Liver (tissue), 9 donors: ENCODE measurements around the gene LCN2. TPM values are rescaled to one million over a fixed set of nuclear protein-coding genes. Genes with fewer than 3 reads are reported as not detected.
A peak's percentile ranks its signal among the peaks of the same experiment; 100 is the strongest.

ENCODE experiments used
- DNase-seq: peaks from one replicate; pipeline ENCODE4 v3.0.0-alpha.2; 2017; ENCODE audit warnings: low spot score
- H3K27ac ChIP-seq, 2 donors: one replicate each; pipeline ENCODE4 v1.7.0; 2013; ENCODE audit warnings: inconsistent platforms in 2 of 2, low read length in 2 of 2, control low read depth in 1 of 2, low read depth in 1 of 2, mild to moderate bottlenecking in 1 of 2
- H3K27me3 ChIP-seq, 4 donors: one replicate each; pipeline versions ENCODE4 v1.6.1 to v1.7.0; 2013; ENCODE audit warnings: low read length in 3 of 4, inconsistent platforms in 1 of 4, mild to moderate bottlenecking in 1 of 4, moderate library complexity in 1 of 4; ENCODE audit not compliant: control insufficient read depth in 4 of 4, insufficient read depth in 4 of 4
- H3K36me3 ChIP-seq, 4 donors: one replicate each; pipeline versions ENCODE4 v1.6.1 to v1.7.0; 2013; ENCODE audit warnings: low read length in 3 of 4, mild to moderate bottlenecking in 3 of 4, low read depth in 1 of 4, moderate library complexity in 1 of 4; ENCODE audit not compliant: control insufficient read depth in 4 of 4, insufficient read depth in 3 of 4
- H3K4me1 ChIP-seq, 4 donors: one replicate each; pipeline versions ENCODE4 v1.6.1 to v1.7.0; 2013; ENCODE audit warnings: low read length in 3 of 4, mild to moderate bottlenecking in 3 of 4, moderate library complexity in 1 of 4; ENCODE audit not compliant: control insufficient read depth in 4 of 4, insufficient read depth in 4 of 4
- H3K4me3 ChIP-seq, 3 donors: one replicate each; pipeline versions ENCODE4 v1.6.1 to v1.7.0; 2013; ENCODE audit warnings: low read length in 3 of 3, control low read depth in 1 of 3, low read depth in 1 of 3, mild to moderate bottlenecking in 1 of 3
- H3K9ac ChIP-seq, 2 donors: one replicate each; pipeline ENCODE4 v1.7.0; 2013; ENCODE audit warnings: low read length in 2 of 2, mild to moderate bottlenecking in 2 of 2, moderate library complexity in 2 of 2, control low read depth in 1 of 2, low read depth in 1 of 2
- H3K9me3 ChIP-seq, 4 donors: one replicate each; pipeline versions ENCODE4 v1.6.1 to v1.7.0; 2013; ENCODE audit warnings: low read length in 3 of 4; ENCODE audit not compliant: control insufficient read depth in 4 of 4
- FOXA1 ChIP-seq: IDR thresholded peaks from 2 replicates; pipeline ENCODE4 v1.6.1; 2016; ENCODE audit warnings: antibody characterized with exemption
- FOXA2 ChIP-seq: IDR thresholded peaks from 2 replicates; pipeline ENCODE4 v1.6.1; 2016; ENCODE audit warnings: antibody characterized with exemption
- GABPA ChIP-seq, 2 donors: IDR thresholded peaks in 1 of 2; conservative IDR thresholded peaks in 1 of 2; 2 replicates each; pipeline ENCODE4 v1.6.1; 2016; ENCODE audit warnings: antibody characterized with exemption in 2 of 2, mild to moderate bottlenecking in 1 of 2, moderate library complexity in 1 of 2
- HNF4A ChIP-seq, 2 donors: conservative IDR thresholded peaks; 2 replicates each; pipeline ENCODE4 v1.6.1; 2016; ENCODE audit warnings: antibody characterized with exemption in 2 of 2, mild to moderate bottlenecking in 2 of 2
- HNF4G ChIP-seq: IDR thresholded peaks from 2 replicates; pipeline ENCODE4 v1.6.1; 2016; ENCODE audit warnings: antibody characterized with exemption
- JUND ChIP-seq, 2 donors: IDR thresholded peaks; 2 replicates each; pipeline ENCODE4 v1.6.1; 2016; ENCODE audit warnings: antibody characterized with exemption in 2 of 2
- NR2F2 ChIP-seq: IDR thresholded peaks from 2 replicates; pipeline ENCODE4 v1.6.1; 2016; ENCODE audit warnings: antibody characterized with exemption
- RAD21 ChIP-seq, 2 donors: IDR thresholded peaks; 2 replicates each; pipeline ENCODE4 v1.6.1; 2016; ENCODE audit warnings: antibody characterized with exemption in 2 of 2, mild to moderate bottlenecking in 2 of 2
- RXRA ChIP-seq, 2 donors: IDR thresholded peaks; 2 replicates each; pipeline ENCODE4 v1.6.1; 2017 to 2018; ENCODE audit warnings: antibody characterized with exemption in 2 of 2, mild to moderate bottlenecking in 1 of 2
- SP1 ChIP-seq: IDR thresholded peaks from 2 replicates; pipeline ENCODE4 v1.6.1; 2018; ENCODE audit warnings: antibody characterized with exemption, mild to moderate bottlenecking
- TAF1 ChIP-seq: conservative IDR thresholded peaks from 2 replicates; pipeline ENCODE4 v1.6.1; 2016; ENCODE audit warnings: antibody characterized with exemption, mild to moderate bottlenecking
- YY1 ChIP-seq: IDR thresholded peaks from 2 replicates; pipeline ENCODE4 v1.6.1; 2016; ENCODE audit warnings: antibody characterized with exemption, mild to moderate bottlenecking
- WGBS: extraction: QIAGEN DNeasy Blood & Tissue Kit; methylation state at CpG from one replicate; pipeline ENCODE4 v1.1.7; 2013; 5-methylcytosine and 5-hydroxymethylcytosine counted together
- polyA plus RNA-seq, 2 donors: library from polyadenylated mRNA; stranded (reverse) in 1 of 2; unstranded in 1 of 2; fragments of 200-250 nt in 1 of 2; fragments of >200 nt in 1 of 2; fragmentation: Nextera tagmentation in 1 of 2; extraction: Ambion mirVana in 1 of 2; gene quantifications; one replicate each; pipeline versions ENCODE4 v1.2.1 to v1.2.3, GENCODE V29; 2013 to 2015
- total RNA-seq, 2 donors: library from RNA; depleted of rRNA; stranded (reverse); fragments of >200 nt; gene quantifications; one replicate each; pipeline ENCODE4 v1.2.3, GENCODE V29; 2014
- TF ChIP-seq, protein P1 (sequence below): IDR thresholded peaks from 2 replicates; pipeline ENCODE4 v1.6.1; 2016; ENCODE audit warnings: antibody characterized with exemption
- TF ChIP-seq, protein P2 (sequence below): IDR thresholded peaks from 2 replicates; pipeline ENCODE4 v1.6.1; 2016; ENCODE audit warnings: antibody characterized with exemption, mild to moderate bottlenecking
- TF ChIP-seq, protein P3 (sequence below): IDR thresholded peaks from 2 replicates; pipeline ENCODE4 v1.6.1; 2016; ENCODE audit warnings: antibody characterized with exemption
- TF ChIP-seq, protein P4 (sequence below): fragments of 150-350 bp; IDR thresholded peaks from 2 replicates; pipeline ENCODE4 v1.5.1; 2017; ENCODE audit warnings: improper control_type of control experiment, low read depth, low read length; ENCODE audit not compliant: missing input control
- TF ChIP-seq, protein P5 (sequence below): IDR thresholded peaks from 2 replicates; pipeline ENCODE4 v1.6.1; 2016; ENCODE audit warnings: antibody characterized with exemption
- donor health status: healthy.
- donor health status: healthy.
- donor health status: healthy.
- donor health status: healthy.
- donor health status: healthy.

The LCN2 gene
- total and polyA plus RNA-seq, 4 donors: 7.0 to 64.5 (median 10.4) TPM

DNA sequence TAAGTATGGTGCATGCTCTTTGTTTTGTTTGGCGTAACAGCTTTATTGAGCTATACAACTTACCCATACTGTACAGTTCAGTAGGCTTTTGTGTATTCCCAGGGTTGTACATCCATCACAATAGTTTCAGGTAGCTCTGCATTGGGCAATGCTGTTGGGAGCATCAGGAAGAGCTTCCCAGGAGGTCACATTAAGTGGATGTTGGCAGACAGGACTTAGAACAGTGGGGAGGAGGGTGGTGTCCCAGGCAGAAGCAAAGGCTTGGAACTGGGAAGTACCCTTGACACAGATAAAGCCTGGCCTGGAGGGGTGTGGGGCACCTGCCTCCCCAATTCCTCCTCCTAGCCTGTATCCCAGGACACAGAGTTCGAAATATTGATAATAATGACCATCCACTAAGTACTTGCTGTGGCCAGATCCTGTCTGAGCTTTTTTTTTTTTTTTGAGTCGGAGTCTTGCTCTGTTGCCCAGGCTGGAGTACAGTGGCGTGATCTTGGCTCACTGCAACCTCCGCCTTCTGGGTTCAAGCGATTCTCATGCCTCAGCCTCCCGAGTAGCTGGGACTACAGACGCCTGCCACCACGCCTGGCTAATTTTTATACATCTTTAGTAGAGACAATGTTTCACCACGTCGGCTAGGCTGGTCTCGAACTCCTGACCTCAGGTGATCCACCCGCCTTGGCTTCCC is 12.1 kb downstream of the LCN2 start:
- Histone ChIP-seq H3K27ac (no peak overlapping the region), H3K9me3 (no peaks in the 10 kb centered on the region), H3K36me3 (peaks cover 0 to 16% (median 7%) of the 10 kb centered on the region in 4 donors), H3K9ac (peak overlapping the region in 1 of 2 donors; percentile 31), H3K4me1 (peaks cover 3 to 16% (median 7%) of the 10 kb centered on the region in 4 donors), H3K4me3 (no peak overlapping the region), H3K27me3 (no peaks in the 10 kb centered on the region)
- 96% methylated on average over 13 of the region's 13 CpGs for WGBS
- TF ChIP-seq, protein P1, sequence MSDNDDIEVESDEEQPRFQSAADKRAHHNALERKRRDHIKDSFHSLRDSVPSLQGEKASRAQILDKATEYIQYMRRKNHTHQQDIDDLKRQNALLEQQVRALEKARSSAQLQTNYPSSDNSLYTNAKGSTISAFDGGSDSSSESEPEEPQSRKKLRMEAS: no peak
- no peak for TF ChIP-seq FOXA1
- no peak for TF ChIP-seq JUND (IDR thresholded peaks at IDR 0.05)
- no peak for DNase-seq

DNA sequence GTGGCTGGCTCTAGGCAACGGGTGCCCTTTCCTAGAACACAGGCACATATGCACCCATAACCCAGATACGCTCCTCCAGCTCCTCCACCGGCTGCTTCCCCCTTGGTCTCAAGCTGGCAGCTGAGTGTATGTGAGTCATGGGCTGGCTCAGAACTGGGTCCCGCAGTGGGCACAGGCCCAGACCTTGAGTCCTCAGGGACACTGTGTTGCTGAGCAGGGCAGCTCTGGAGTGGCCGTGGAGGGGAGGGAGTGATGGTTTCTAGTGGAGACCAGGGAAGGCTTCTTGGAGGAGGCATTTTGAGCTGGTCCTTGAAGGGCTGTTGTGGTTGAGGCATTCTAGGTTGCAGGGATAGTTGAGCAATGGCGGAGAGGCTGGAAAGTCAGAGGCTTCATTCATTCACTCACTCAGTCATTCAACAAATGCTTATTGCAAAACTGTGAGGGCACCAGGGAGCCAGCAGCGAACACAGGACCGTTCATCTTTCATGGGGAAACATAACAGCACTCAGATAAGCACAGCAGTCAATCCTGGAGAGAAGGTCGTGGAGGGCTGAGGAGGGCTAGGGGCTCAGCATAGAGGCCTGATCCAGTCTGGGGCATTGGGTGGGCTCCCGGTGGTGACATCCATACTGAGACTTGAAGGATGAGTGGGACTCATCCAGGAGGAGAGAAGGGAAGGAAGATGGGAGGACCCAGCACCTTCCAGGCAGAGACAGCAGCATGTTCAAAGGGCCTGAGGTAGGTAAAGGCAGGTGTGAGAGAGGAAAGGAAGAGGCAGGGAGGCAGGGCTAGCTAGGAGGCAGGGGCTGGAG is 13.2 kb downstream of the LCN2 start:
- 92% methylated on average over 10 of the region's 10 CpGs for WGBS
- peaks cover 5 to 26% (median 15%) of the 10 kb centered on the region in 4 donors for H3K36me3 ChIP-seq
- no peak for DNase-seq
- H3K9me3 ChIP-seq: no peaks in the 10 kb centered on the region
- H3K27ac ChIP-seq: no peak overlapping the region
- peaks cover 3 to 16% (median 7%) of the 10 kb centered on the region in 4 donors for H3K4me1 ChIP-seq
- no peak overlapping the region for H3K9ac ChIP-seq
- H3K27me3 ChIP-seq: no peaks in the 10 kb centered on the region
- TF ChIP-seq, protein P2, sequence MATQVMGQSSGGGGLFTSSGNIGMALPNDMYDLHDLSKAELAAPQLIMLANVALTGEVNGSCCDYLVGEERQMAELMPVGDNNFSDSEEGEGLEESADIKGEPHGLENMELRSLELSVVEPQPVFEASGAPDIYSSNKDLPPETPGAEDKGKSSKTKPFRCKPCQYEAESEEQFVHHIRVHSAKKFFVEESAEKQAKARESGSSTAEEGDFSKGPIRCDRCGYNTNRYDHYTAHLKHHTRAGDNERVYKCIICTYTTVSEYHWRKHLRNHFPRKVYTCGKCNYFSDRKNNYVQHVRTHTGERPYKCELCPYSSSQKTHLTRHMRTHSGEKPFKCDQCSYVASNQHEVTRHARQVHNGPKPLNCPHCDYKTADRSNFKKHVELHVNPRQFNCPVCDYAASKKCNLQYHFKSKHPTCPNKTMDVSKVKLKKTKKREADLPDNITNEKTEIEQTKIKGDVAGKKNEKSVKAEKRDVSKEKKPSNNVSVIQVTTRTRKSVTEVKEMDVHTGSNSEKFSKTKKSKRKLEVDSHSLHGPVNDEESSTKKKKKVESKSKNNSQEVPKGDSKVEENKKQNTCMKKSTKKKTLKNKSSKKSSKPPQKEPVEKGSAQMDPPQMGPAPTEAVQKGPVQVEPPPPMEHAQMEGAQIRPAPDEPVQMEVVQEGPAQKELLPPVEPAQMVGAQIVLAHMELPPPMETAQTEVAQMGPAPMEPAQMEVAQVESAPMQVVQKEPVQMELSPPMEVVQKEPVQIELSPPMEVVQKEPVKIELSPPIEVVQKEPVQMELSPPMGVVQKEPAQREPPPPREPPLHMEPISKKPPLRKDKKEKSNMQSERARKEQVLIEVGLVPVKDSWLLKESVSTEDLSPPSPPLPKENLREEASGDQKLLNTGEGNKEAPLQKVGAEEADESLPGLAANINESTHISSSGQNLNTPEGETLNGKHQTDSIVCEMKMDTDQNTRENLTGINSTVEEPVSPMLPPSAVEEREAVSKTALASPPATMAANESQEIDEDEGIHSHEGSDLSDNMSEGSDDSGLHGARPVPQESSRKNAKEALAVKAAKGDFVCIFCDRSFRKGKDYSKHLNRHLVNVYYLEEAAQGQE: no peak
- TF ChIP-seq RAD21 (IDR thresholded peaks at IDR 0.05) (no peak), RXRA (IDR thresholded peaks at IDR 0.05) (no peak), YY1 (no peak), TAF1 (no peak), FOXA1 (no peak), GABPA (IDR thresholded peaks at IDR 0.05 in 1 of 2, conservative IDR thresholded peaks at IDR 0.05 in 1 of 2) (no peak), HNF4G (no peak), HNF4A (conservative IDR thresholded peaks at IDR 0.05) (no peak), NR2F2 (no peak), JUND (IDR thresholded peaks at IDR 0.05) (no peak), FOXA2 (no peak), SP1 (no peak)
- TF ChIP-seq, protein P3, sequence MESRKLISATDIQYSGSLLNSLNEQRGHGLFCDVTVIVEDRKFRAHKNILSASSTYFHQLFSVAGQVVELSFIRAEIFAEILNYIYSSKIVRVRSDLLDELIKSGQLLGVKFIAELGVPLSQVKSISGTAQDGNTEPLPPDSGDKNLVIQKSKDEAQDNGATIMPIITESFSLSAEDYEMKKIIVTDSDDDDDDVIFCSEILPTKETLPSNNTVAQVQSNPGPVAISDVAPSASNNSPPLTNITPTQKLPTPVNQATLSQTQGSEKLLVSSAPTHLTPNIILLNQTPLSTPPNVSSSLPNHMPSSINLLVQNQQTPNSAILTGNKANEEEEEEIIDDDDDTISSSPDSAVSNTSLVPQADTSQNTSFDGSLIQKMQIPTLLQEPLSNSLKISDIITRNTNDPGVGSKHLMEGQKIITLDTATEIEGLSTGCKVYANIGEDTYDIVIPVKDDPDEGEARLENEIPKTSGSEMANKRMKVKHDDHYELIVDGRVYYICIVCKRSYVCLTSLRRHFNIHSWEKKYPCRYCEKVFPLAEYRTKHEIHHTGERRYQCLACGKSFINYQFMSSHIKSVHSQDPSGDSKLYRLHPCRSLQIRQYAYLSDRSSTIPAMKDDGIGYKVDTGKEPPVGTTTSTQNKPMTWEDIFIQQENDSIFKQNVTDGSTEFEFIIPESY: no peak
- TF ChIP-seq, protein P4, sequence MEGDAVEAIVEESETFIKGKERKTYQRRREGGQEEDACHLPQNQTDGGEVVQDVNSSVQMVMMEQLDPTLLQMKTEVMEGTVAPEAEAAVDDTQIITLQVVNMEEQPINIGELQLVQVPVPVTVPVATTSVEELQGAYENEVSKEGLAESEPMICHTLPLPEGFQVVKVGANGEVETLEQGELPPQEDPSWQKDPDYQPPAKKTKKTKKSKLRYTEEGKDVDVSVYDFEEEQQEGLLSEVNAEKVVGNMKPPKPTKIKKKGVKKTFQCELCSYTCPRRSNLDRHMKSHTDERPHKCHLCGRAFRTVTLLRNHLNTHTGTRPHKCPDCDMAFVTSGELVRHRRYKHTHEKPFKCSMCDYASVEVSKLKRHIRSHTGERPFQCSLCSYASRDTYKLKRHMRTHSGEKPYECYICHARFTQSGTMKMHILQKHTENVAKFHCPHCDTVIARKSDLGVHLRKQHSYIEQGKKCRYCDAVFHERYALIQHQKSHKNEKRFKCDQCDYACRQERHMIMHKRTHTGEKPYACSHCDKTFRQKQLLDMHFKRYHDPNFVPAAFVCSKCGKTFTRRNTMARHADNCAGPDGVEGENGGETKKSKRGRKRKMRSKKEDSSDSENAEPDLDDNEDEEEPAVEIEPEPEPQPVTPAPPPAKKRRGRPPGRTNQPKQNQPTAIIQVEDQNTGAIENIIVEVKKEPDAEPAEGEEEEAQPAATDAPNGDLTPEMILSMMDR: no peak
- TF ChIP-seq, protein P5, sequence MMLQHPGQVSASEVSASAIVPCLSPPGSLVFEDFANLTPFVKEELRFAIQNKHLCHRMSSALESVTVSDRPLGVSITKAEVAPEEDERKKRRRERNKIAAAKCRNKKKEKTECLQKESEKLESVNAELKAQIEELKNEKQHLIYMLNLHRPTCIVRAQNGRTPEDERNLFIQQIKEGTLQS: no peak
- H3K4me3 ChIP-seq: no peak overlapping the region
